ENCODE data around the gene KDM1A. TPM values are rescaled to one million over a fixed set of nuclear protein-coding genes. Genes with fewer than 3 reads are reported as not detected.
A peak's percentile ranks its signal among the peaks of the same experiment; 100 is the strongest.

Gene KDM1A
- total RNA-seq, 1 donor from 2014 or later: 28.7 TPM

GRCh38 chr1:23100074-23100748 is 80.9 kb downstream of the KDM1A start:
- Histone ChIP-seq H3K27me3 (no peaks in the 10 kb centered on the region), H3K9me3 (no peaks in the 10 kb centered on the region), H3K4me1 (peaks cover 10 to 41% of the 10 kb centered on the region in 2 donors), H3K27ac (peak overlapping the region; percentile 22 to 67), H3K36me3 (no peaks in the 10 kb centered on the region), H3K4me3 (no peak overlapping the region)
- intact Hi-C loops (cut with DNase I): loop anchor here (5.0 kb wide), 1 partner anchor 67 kb away; the partner anchor contains the start of gene LUZP1
- no peak for TF ChIP-seq CTCF (IDR thresholded peaks at IDR 0.05)
- peak in 1 of 2 donors; percentile 82 for DNase-seq (ENCODE audit: low spot score in 2 of 2)

DNA sequence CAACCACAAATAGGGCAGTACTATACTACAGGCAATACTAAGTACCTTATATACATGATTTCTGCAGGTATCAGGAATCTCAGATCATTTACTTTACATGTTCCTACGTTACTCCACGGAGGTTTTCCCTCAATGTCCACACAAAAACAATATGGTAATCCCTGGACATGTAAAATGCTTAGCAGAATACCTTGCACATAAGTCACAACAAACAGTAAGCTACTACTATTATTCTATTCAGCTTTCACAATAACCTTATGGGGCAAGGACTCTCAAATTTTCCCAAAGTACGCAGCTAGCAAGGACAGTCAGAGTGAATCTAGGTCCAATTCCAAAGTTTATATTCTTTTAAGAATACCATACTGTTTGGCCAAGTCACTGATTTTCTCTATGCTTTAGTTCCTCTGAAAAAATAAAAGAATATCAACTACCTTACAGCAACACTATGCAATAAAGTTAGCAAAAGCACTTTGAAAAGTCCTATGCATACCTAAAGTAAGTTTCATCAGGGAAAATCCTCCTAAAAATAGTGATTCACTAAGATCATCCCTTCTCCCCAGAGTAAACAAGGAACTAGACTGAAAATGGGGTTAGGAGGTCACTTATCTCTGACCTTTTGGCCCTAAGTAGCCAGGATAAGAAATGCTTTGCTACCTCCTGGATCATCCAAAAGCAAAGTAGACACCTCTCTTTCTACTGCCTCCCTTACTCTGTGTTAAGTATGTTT is 82.0 kb downstream of the KDM1A start:
- H3K27me3 ChIP-seq: no peaks in the 10 kb centered on the region
- H3K4me1 ChIP-seq: peaks cover 10 to 41% of the 10 kb centered on the region in 2 donors
- intact Hi-C loops (cut with DNase I): loop anchor here (5.0 kb wide), 1 partner anchor 66 kb away; the partner anchor contains the start of gene LUZP1
- no peak for TF ChIP-seq CTCF (IDR thresholded peaks at IDR 0.05)
- no peaks in the 10 kb centered on the region for H3K9me3 ChIP-seq
- DNase-seq (ENCODE audit: low spot score in 2 of 2): no peak
- peak overlapping the region; percentile 44 to 67 for H3K27ac ChIP-seq
- H3K36me3 ChIP-seq: peaks cover 0 to 2% of the 10 kb centered on the region in 2 donors
- no peak overlapping the region for H3K4me3 ChIP-seq

GRCh38 chr1:23101887-23102286 is 82.6 kb downstream of the KDM1A start:
- H3K4me1 ChIP-seq: peaks cover 10 to 41% of the 10 kb centered on the region in 2 donors
- H3K27me3 ChIP-seq: no peaks in the 10 kb centered on the region
- no peaks in the 10 kb centered on the region for H3K9me3 ChIP-seq
- TF ChIP-seq CTCF (IDR thresholded peaks at IDR 0.05): no peak
- no peak overlapping the region for H3K4me3 ChIP-seq
- H3K27ac ChIP-seq: peak overlapping the region; percentile 28 to 44
- DNase-seq (ENCODE audit: low spot score in 2 of 2): no peak
- intact Hi-C loops (cut with DNase I): loop anchor here (5.0 kb wide), 1 partner anchor 65 kb away; the partner anchor contains the start of gene LUZP1
- peaks cover 0 to 8% of the 10 kb centered on the region in 2 donors for H3K36me3 ChIP-seq

GRCh38 chr1:23102289-23102688 is 83.0 kb downstream of the KDM1A start:
- H3K9me3 ChIP-seq: no peaks in the 10 kb centered on the region
- no peak for TF ChIP-seq CTCF (IDR thresholded peaks at IDR 0.05)
- DNase-seq (ENCODE audit: low spot score in 2 of 2): no peak
- H3K27me3 ChIP-seq: no peaks in the 10 kb centered on the region
- H3K27ac ChIP-seq: peak overlapping the region; percentile 51 to 53
- H3K36me3 ChIP-seq: peaks cover 0 to 9% of the 10 kb centered on the region in 2 donors
- H3K4me1 ChIP-seq: peaks cover 10 to 41% of the 10 kb centered on the region in 2 donors
- H3K4me3 ChIP-seq: no peak overlapping the region
- intact Hi-C loops (cut with DNase I): loop anchor here (5.0 kb wide), 1 partner anchor 65 kb away; the partner anchor contains the start of gene LUZP1

GRCh38 chr1:23103001-23103889 is 84.0 kb downstream of the KDM1A start:
- Histone ChIP-seq H3K4me3 (no peak overlapping the region), H3K27ac (peak overlapping the region; percentile 51 to 53), H3K27me3 (no peaks in the 10 kb centered on the region), H3K9me3 (no peaks in the 10 kb centered on the region), H3K4me1 (peaks cover 10 to 39% of the 10 kb centered on the region in 2 donors), H3K36me3 (peaks cover 2 to 17% of the 10 kb centered on the region in 2 donors)
- no peak for DNase-seq (ENCODE audit: low spot score in 2 of 2)
- intact Hi-C loops (cut with DNase I): loop anchor here (5.0 kb wide), 1 partner anchor 64 kb away; the partner anchor contains the start of gene LUZP1
- no peak for TF ChIP-seq CTCF (IDR thresholded peaks at IDR 0.05)

All from ascending aorta (tissue), 2 donors.